NCI-H510A (cell line): ENCODE data around the gene TGFB1I1.

Experiments used
- DNase-seq: peaks from one replicate; lab custom pipeline; 2025; lab: John Stamatoyannopoulos, UW

Gene TGFB1I1

GRCh38 chr16:31452631-31453106 lies 19.3 kb upstream of the TGFB1I1 start:
- DNase-seq = no peak

GRCh38 chr16:31453255-31454204 lies 18.4 kb upstream of the TGFB1I1 start:
- DNase-seq = no peak

- DNase-seq = no peak
Observed at GRCh38 chr16:31455601-31456314, 16.2 kb upstream of the TGFB1I1 start.

GRCh38 chr16:31456988-31457360 lies 15.0 kb upstream of the TGFB1I1 start:
- no peak for DNase-seq

GRCh38 chr16:31458073-31458843 lies 13.7 kb upstream of the TGFB1I1 start:
- DNase-seq = peak; percentile 77

- peak; percentile 96 for DNase-seq
Observed at GRCh38 chr16:31458844-31459686, 12.9 kb upstream of the TGFB1I1 start, which contains the start of gene ARMC5. Gene ARMC5 (plus strand): TSS chr16:31459501. CDS start chr16:31459525, 24 bp downstream.

GRCh38 chr16:31459687-31460581 lies 12.0 kb upstream of the TGFB1I1 start:
- peak; percentile 99 for DNase-seq

GRCh38 chr16:31460582-31461002 lies 11.4 kb upstream of the TGFB1I1 start:
- no peak for DNase-seq

GRCh38 chr16:31461201-31461920 lies 10.6 kb upstream of the TGFB1I1 start:
- no peak for DNase-seq

- DNase-seq = no peak
Observed at GRCh38 chr16:31461921-31462804, 9.8 kb upstream of the TGFB1I1 start.

GRCh38 chr16:31464348-31464769 lies 7.6 kb upstream of the TGFB1I1 start:
- DNase-seq = no peak

GRCh38 chr16:31464781-31465260 lies 7.1 kb upstream of the TGFB1I1 start:
- no peak for DNase-seq

- no peak for DNase-seq
Observed at GRCh38 chr16:31465788-31466370, 6.1 kb upstream of the TGFB1I1 start.

- no peak for DNase-seq
Observed at GRCh38 chr16:31466381-31466841, 5.5 kb upstream of the TGFB1I1 start.

- no peak for DNase-seq
Observed at GRCh38 chr16:31467151-31467773, 4.7 kb upstream of the TGFB1I1 start.

- no peak for DNase-seq
Observed at GRCh38 chr16:31467858-31468257, 4.1 kb upstream of the TGFB1I1 start.

GRCh38 chr16:31470615-31471014 lies 1.3 kb upstream of the TGFB1I1 start:
- DNase-seq = no peak
